Choroid plexus epithelial cell (primary cell): Measurements from ENCODE around the gene MTNR1A.

Experiments used
- DNase-seq: peaks from one replicate; pipeline ENCODE4 v3.0.0-alpha.2; 2010; ENCODE audit warnings: low read depth
- H3K4me3 ChIP-seq: 2 replicates; pipeline ENCODE4 v1.5.1; 2011; ENCODE audit warnings: low read depth, mild to moderate bottlenecking, control low read depth, low read length, moderate library complexity
- TF ChIP-seq, protein P1 (sequence below): conservative IDR thresholded peaks from 2 replicates; pipeline ENCODE4 v1.5.1; 2011; ENCODE audit warnings: low read depth, mild to moderate bottlenecking, control low read depth, inconsistent platforms, low read length, moderate library complexity

MTNR1A gene

DNA sequence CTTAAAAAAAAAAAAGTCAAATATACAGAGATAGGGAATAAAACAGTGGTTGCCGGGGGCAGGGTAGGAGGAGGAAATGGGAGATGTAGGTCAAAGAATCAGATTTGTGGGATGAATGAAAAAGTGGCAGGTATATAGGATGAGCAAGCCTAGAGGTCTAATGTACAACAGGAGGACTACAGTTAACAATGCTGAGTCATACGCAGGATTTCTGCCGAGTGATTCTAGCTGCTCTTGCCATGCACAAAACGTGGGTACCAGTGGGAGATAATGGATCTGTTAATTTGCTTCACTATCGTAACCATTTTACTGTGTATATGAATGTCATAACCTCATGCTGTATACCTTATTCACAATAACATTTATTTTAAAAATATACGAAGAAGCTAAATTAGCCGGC is 10.7 kb upstream of the MTNR1A start:
- H3K4me3 ChIP-seq = no peak overlapping the region
- DNase-seq = no peak
- TF ChIP-seq, protein P1, sequence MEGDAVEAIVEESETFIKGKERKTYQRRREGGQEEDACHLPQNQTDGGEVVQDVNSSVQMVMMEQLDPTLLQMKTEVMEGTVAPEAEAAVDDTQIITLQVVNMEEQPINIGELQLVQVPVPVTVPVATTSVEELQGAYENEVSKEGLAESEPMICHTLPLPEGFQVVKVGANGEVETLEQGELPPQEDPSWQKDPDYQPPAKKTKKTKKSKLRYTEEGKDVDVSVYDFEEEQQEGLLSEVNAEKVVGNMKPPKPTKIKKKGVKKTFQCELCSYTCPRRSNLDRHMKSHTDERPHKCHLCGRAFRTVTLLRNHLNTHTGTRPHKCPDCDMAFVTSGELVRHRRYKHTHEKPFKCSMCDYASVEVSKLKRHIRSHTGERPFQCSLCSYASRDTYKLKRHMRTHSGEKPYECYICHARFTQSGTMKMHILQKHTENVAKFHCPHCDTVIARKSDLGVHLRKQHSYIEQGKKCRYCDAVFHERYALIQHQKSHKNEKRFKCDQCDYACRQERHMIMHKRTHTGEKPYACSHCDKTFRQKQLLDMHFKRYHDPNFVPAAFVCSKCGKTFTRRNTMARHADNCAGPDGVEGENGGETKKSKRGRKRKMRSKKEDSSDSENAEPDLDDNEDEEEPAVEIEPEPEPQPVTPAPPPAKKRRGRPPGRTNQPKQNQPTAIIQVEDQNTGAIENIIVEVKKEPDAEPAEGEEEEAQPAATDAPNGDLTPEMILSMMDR = no peak

DNA sequence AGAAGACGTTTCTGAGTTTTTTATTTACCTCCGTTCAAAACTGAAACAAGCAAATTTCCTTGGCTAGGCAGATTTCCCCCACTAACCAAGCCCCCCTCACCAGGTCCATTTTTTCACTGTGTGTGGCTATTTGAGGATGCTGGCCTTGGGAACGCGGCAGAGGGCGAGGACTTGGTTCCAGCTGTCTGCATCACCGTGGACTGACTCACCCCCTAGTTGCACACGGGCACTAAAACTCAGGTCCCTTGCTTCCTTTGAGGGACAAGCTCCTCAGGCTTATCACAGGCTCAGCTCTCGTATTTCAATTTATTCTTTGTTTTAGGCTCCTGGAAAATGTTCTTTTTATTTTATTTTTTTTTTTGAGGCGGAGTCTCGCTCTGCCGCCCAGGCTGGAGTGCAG is 8.4 kb upstream of the MTNR1A start:
- H3K4me3 ChIP-seq = no peak overlapping the region
- TF ChIP-seq, protein P1 = no peak
- DNase-seq = no peak

DNA sequence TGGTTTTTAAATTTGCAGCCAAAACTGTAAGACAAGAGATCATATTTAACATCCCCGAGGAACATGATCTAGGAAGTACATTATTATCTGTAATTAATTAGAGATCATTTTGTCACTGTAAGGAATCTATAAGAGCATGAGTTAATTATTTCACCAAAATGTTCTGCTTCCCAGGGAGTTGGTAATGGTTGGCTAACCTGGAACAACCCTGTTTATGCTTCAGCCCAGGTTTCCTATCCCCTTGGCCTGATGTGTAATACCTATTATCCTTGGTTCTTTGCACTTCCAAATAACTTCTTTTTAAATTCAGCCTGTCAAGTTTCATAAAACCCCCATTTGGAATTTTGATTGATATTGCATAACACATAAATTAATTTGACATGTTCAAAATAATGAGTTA is 6.4 kb upstream of the MTNR1A start:
- TF ChIP-seq, protein P1 = no peak
- DNase-seq = no peak
- no peak overlapping the region for H3K4me3 ChIP-seq

DNA sequence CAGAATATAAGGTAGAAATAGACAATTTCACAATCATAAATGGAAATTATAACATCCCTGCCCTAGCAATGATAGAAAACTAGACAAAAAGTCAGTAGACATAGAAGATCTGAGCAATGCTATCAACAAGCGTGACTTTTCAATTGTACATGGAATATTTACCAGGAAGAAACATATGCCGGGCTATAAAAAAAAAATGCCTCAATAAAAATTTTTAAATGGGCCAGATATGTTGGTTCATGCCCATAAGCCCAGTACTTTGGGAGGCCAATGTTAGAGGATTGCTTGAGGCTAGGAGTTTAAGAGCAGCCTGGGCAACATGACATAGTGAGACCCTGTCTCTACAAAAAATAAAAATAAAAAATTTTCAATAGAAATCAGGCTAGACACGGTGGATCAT is 5.3 kb upstream of the MTNR1A start:
- TF ChIP-seq, protein P1 = no peak

DNA sequence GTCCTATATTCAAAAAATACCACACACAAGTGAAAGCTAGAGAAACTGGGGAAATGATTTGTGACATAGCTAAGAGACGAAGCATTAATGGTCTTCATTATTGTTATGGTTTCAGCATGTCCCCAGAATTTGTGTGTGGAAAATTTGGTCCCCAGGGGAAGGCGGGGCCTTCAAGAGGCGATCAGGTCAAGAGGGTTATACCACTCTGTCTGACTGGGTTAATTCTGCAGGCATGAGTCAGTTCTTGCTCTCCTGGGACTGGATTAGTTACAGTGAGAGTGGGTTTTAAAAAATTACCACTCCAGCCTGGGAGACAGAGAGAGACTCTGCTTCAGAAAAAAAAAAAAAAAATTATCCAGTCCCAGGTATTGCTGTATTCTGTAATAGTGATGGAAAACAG is 2.1 kb upstream of the MTNR1A start:
- DNase-seq = peak; percentile 43
- no peak overlapping the region for H3K4me3 ChIP-seq
- TF ChIP-seq, protein P1 = no peak

More for the DNA sequence above, 5.3 kb upstream of the MTNR1A start:
- no peak for DNase-seq
- no peak overlapping the region for H3K4me3 ChIP-seq

DNA sequence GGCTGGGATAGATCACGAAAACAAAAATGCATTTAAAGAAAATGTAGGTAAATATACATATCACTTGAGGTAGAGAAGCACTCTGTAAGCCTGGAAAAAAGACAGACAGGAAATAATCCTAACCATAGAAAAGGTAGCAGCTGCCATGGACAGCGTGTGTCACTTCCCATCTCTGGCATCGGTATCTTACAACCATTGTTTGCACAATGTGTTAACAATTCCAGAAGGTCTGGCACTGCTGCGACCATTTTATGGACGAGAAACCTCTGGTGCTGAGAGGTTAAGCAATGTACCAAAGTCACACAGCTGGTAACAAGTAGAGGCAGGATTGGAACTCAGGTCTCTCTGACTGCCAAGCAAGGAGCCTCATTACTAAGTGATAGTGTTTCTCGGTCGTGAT is 1.7 kb upstream of the MTNR1A start:
- no peak for DNase-seq
- no peak overlapping the region for H3K4me3 ChIP-seq
- TF ChIP-seq, protein P1 = no peak

DNA sequence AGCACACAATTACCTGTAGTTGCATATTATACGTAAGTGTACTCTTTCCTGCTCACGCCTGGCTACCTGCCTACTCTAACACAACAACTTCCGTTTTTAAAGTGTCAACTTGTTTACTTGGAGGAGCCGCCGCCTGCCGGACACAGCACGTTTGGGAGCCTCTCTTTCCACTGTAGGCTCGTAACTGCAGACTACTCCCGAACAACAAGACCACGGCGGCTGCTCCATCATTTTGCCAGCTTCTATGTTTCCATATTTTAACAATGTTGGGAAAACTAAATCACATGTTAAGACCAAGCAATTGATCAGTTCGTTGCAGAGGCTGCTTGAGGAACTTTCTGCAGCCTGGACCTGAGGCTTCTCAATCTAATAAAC is 841 bp downstream of the MTNR1A start:
- TF ChIP-seq, protein P1 = peak; percentile 40
- H3K4me3 ChIP-seq = peak overlapping the region; percentile 41
- DNase-seq = peak; percentile 38
